ENCODE results near the gene RRP1.

DNA sequence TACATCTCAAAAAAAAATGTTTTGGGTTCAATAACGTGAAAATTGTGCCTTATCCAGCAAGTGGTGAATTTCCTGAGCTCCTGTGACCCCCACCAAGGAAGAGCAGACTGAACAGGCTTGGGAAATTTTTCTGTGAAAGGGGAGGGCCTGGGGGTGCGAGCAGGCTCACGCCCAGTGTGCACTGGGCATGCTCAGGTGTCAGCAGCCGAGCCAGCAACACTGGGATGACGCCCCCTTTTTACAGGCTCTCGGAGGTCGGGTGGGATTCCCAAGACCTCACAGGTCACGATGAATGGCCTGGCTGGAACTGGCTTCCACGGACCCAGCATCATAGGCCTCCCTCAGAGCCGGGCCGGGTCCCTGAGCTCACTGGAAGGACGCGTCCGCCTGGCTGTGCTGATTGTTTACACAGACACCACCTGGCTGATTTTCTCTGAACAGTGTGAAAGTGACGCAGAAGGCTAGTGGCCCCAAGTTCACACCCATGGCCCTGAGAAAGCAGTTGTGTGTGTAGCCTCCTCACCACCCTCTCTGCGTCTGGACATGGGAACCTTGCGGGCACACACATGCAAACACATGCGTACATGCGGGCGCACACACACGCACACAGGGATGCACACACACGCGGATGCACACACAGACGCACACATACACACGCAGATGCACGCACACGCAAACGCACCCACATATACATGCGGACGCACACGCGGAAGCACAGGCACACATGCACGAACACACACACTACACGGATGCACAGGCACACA lies 22.5 kb upstream of the RRP1 start:
- TF ChIP-seq, protein P1, sequence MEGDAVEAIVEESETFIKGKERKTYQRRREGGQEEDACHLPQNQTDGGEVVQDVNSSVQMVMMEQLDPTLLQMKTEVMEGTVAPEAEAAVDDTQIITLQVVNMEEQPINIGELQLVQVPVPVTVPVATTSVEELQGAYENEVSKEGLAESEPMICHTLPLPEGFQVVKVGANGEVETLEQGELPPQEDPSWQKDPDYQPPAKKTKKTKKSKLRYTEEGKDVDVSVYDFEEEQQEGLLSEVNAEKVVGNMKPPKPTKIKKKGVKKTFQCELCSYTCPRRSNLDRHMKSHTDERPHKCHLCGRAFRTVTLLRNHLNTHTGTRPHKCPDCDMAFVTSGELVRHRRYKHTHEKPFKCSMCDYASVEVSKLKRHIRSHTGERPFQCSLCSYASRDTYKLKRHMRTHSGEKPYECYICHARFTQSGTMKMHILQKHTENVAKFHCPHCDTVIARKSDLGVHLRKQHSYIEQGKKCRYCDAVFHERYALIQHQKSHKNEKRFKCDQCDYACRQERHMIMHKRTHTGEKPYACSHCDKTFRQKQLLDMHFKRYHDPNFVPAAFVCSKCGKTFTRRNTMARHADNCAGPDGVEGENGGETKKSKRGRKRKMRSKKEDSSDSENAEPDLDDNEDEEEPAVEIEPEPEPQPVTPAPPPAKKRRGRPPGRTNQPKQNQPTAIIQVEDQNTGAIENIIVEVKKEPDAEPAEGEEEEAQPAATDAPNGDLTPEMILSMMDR (IDR thresholded peaks at IDR 0.05): no peak
- TF ChIP-seq POLR2A (IDR thresholded peaks at IDR 0.05) (no peak), POLR2AphosphoS5 (IDR thresholded peaks at IDR 0.05) (no peak)
